Endothelial cell of umbilical vein (primary cell): ENCODE results near the gene H1-8.

ENCODE experiments used
- FOS ChIP-seq: IDR thresholded peaks from 2 replicates; pipeline ENCODE4 v1.6.1; 2011; ENCODE audit warnings: mild to moderate bottlenecking, low read length, moderate library complexity, borderline replicate concordance; ENCODE audit not compliant: insufficient read depth
- JUN ChIP-seq: IDR thresholded peaks from 2 replicates; pipeline ENCODE4 v1.6.1; 2011; ENCODE audit warnings: borderline replicate concordance, low read depth; ENCODE audit not compliant: insufficient read length, insufficient read depth
- POLR2A ChIP-seq: IDR thresholded peaks from 2 replicates; pipeline ENCODE4 v1.6.1; 2012; ENCODE audit warnings: low read depth, mild to moderate bottlenecking, control low read depth, low read length
- POLR2AphosphoS5 ChIP-seq: IDR thresholded peaks from 2 replicates; pipeline ENCODE4 v1.6.1; 2012; ENCODE audit warnings: low read depth, mild to moderate bottlenecking, control low read depth, low read length, moderate library complexity; ENCODE audit not compliant: insufficient read depth
- TF ChIP-seq, protein P1 (sequence below), 2 donors: IDR thresholded peaks; 1 replicate in 1 of 2; 2 replicates in 1 of 2; pipeline ENCODE4 v1.5.1; 2011; ENCODE audit warnings: low read length in 2 of 2, mild to moderate bottlenecking in 2 of 2, moderate library complexity in 2 of 2, control low read depth in 1 of 2, inconsistent platforms in 1 of 2, low read depth in 1 of 2; ENCODE audit not compliant: insufficient read depth in 1 of 2; ENCODE audit errors: extremely low read depth in 1 of 2
- TF ChIP-seq, protein P2 (sequence below): IDR thresholded peaks from 2 replicates; pipeline ENCODE4 v1.6.1; 2011; ENCODE audit not compliant: insufficient read depth, insufficient read length

DNA sequence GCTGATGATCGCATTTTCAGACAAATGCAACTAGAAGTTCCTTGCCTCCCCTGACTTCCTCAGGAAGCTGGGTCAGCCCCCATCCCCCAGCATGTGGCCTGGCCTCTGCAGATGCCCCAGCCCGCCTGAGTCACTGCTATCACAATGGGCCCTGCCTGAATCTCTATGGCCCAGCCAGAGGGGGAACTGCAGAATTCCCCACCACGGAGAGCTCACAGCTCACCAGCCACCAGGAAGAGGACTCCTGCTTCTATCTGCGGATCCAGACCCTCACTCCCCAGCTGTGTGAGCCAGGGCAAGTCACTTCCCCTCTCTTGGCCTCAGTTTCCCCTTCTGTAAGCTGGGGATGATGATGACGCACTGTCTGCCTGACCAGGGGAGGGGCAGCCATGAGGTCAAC lies 56.6 kb downstream of the H1-8 start:
- TF ChIP-seq, protein P1, sequence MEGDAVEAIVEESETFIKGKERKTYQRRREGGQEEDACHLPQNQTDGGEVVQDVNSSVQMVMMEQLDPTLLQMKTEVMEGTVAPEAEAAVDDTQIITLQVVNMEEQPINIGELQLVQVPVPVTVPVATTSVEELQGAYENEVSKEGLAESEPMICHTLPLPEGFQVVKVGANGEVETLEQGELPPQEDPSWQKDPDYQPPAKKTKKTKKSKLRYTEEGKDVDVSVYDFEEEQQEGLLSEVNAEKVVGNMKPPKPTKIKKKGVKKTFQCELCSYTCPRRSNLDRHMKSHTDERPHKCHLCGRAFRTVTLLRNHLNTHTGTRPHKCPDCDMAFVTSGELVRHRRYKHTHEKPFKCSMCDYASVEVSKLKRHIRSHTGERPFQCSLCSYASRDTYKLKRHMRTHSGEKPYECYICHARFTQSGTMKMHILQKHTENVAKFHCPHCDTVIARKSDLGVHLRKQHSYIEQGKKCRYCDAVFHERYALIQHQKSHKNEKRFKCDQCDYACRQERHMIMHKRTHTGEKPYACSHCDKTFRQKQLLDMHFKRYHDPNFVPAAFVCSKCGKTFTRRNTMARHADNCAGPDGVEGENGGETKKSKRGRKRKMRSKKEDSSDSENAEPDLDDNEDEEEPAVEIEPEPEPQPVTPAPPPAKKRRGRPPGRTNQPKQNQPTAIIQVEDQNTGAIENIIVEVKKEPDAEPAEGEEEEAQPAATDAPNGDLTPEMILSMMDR (IDR thresholded peaks at IDR 0.05; ENCODE audit: extremely low read depth in 1 of 2, insufficient read depth in 1 of 2, low read depth in 1 of 2, low read length in 2 of 2), result no peak
- TF ChIP-seq FOS (peak; percentile 93), POLR2AphosphoS5 (peak; percentile 87), JUN (peak; percentile 65), POLR2A (peak; percentile 19)
- TF ChIP-seq, protein P2, sequence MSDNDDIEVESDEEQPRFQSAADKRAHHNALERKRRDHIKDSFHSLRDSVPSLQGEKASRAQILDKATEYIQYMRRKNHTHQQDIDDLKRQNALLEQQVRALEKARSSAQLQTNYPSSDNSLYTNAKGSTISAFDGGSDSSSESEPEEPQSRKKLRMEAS, result no peak
